K562 (cell line): ENCODE data around the gene TRIM24. TPM values are rescaled to one million over a fixed set of nuclear protein-coding genes. Genes with fewer than 3 reads are reported as not detected.

Source experiments
- ATF1 ChIP-seq, 2 experiments: fragments of 450-650 bp in 1 of 2; IDR thresholded peaks; 2 replicates each; pipeline ENCODE4 v1.6.1; 2016; ENCODE audit warnings: missing compliant biosample characterization in 1 of 2, missing genetic modification characterization in 1 of 2
- DEAF1 ChIP-seq: fragments of 450-650 bp; formaldehyde crosslinking; IDR thresholded peaks from 2 replicates; pipeline ENCODE4 v1.4.0; 2020; ENCODE audit warnings: mild to moderate bottlenecking, moderate library complexity
- DMBX1 ChIP-seq: fragments of 250-450 bp; sonication (Bioruptor Pico); IDR thresholded peaks from 2 replicates; pipeline ENCODE4 v1.8.0; 2022; ENCODE audit warnings: inconsistent platforms, mild to moderate bottlenecking, moderate library complexity, borderline replicate concordance
- E2F3 ChIP-seq: fragments of 250-450 bp; sonication (Bioruptor Pico); IDR thresholded peaks from 2 replicates; pipeline ENCODE4 v1.4.0; 2020; ENCODE audit warnings: mild to moderate bottlenecking
- EGR1 ChIP-seq: fragments of 450-650 bp; conservative IDR thresholded peaks from 2 replicates; pipeline ENCODE4 v1.6.1; 2017; ENCODE audit warnings: mild to moderate bottlenecking
- ESRRA ChIP-seq: fragments of 450-650 bp; IDR thresholded peaks from 2 replicates; pipeline ENCODE4 v1.6.1; 2014; ENCODE audit warnings: low read depth, mild to moderate bottlenecking, moderate library complexity, borderline replicate concordance
- ETV5 ChIP-seq: sonication (generic); formaldehyde crosslinking; IDR thresholded peaks from 2 replicates; pipeline ENCODE4 v1.4.0; 2020; ENCODE audit warnings: low read depth, mild to moderate bottlenecking, missing genetic modification reagents
- FOXM1 ChIP-seq, 2 experiments: fragments of 450-650 bp in 1 of 2; sonication (generic) in 1 of 2; formaldehyde crosslinking in 1 of 2; IDR thresholded peaks; 2 replicates each; pipeline versions ENCODE4 v1.6.1 to v1.9.0; 2017 to 2022; ENCODE audit warnings: low read depth in 2 of 2, mild to moderate bottlenecking in 2 of 2, missing genetic modification reagents in 1 of 2, moderate library complexity in 1 of 2
- GTF3C2 ChIP-seq: IDR thresholded peaks from 3 replicates; pipeline ENCODE4 v1.6.1; 2011; ENCODE audit warnings: borderline replicate concordance, mild to moderate bottlenecking, moderate library complexity; ENCODE audit not compliant: insufficient read length; ENCODE audit errors: extremely low read depth
- HMGN3 ChIP-seq: IDR thresholded peaks from 2 replicates; pipeline ENCODE4 v1.6.1; 2011; ENCODE audit warnings: borderline replicate concordance, low read depth, mild to moderate bottlenecking, mixed read lengths, low read length; ENCODE audit not compliant: insufficient read length; ENCODE audit errors: extremely low read depth
- IRF1 ChIP-seq: sonication (generic); formaldehyde crosslinking; IDR thresholded peaks from 2 replicates; pipeline ENCODE4 v1.8.0; 2022; ENCODE audit warnings: missing genetic modification reagents, mild to moderate bottlenecking, borderline replicate concordance
- PRPF4 ChIP-seq: fragments of 200-400 bp; formaldehyde crosslinking; IDR thresholded peaks from one replicate; pipeline ENCODE4 v1.6.1; 2017; ENCODE audit warnings: low read length, low read depth, mild to moderate bottlenecking; ENCODE audit not compliant: insufficient read depth, poor library complexity, severe bottlenecking
- SMARCE1 ChIP-seq: fragments of 450-650 bp; IDR thresholded peaks from 2 replicates; pipeline ENCODE4 v1.7.1; 2016; ENCODE audit warnings: mild to moderate bottlenecking
- TCF3 ChIP-seq: sonication (generic); formaldehyde crosslinking; IDR thresholded peaks from 2 replicates; pipeline ENCODE4 v1.4.0; 2020; ENCODE audit warnings: mild to moderate bottlenecking, missing genetic modification reagents
- THRA ChIP-seq: fragments of 450-650 bp; IDR thresholded peaks from 2 replicates; pipeline ENCODE4 v1.6.1; 2017; ENCODE audit warnings: mild to moderate bottlenecking, moderate library complexity
- U2AF1 ChIP-seq: fragments of 200-400 bp; formaldehyde crosslinking; optimal IDR thresholded peaks from 2 replicates; pipeline ENCODE3; 2017; ENCODE audit warnings: mild to moderate bottlenecking, low read depth, low read length, moderate library complexity
- ZNF263 ChIP-seq: sonication (generic); formaldehyde crosslinking; IDR thresholded peaks from 2 replicates; pipeline ENCODE4 v1.8.0; 2022; ENCODE audit warnings: mild to moderate bottlenecking, missing genetic modification reagents, borderline replicate concordance
- polyA plus RNA-seq, 8 experiments: library from polyadenylated mRNA; depleted of rRNA in 4 of 8; stranded (reverse) in 5 of 8; unstranded in 3 of 8; fragments of >200 nt; fragmentation: Nextera tagmentation in 2 of 8; fragmentation: Illumina TruSeq in 1 of 8; extraction: Ambion mirVana in 2 of 8; extraction: Trizol in 1 of 8; gene quantifications; 2 replicates each; pipeline versions ENCODE4 v1.2.1 to v1.2.3, GENCODE V29; 2011 to 2014; ENCODE audit warnings: inconsistent platforms in 1 of 8, missing spikeins in 1 of 8
- total RNA-seq, 7 experiments: library from RNA; depleted of rRNA in 6 of 7; stranded (reverse); fragments of >200 nt in 6 of 7; fragmentation: Illumina TruSeq in 2 of 7; extraction: Trizol in 2 of 7; gene quantifications; 2 replicates each; pipeline versions ENCODE4 v1.2.1 to v1.2.3, GENCODE V29; 2011 to 2021; ENCODE audit warnings: low replicate concordance in 1 of 7

The TRIM24 gene
- total and polyA plus RNA-seq, 9 of the 15 experiments (the other 6 are each of a cell fraction or from before 2014, with no cell fraction given) = 13.4 to 74.0 (median 41.7) TPM

- TF ChIP-seq U2AF1 (peak; percentile 81), TCF3 (CRISPR knock-in tag) (peak; percentile 41; the same call in 1 of the 2 replicates), HMGN3 (peak; percentile 96), DMBX1 (peak; percentile 43; the same call in 1 of the 2 replicates), FOXM1 (IDR thresholded peaks at IDR 0.05; ENCODE audit: low read depth) (no peak), FOXM1 (CRISPR knock-in tag; IDR thresholded peaks at IDR 0.05; ENCODE audit: low read depth) (0 out of 2 replicates have a peak, but pooled peaks have one; percentile 26), DEAF1 (CRISPR knock-in tag) (peak; percentile 47; the same call in 1 of the 2 replicates), IRF1 (CRISPR knock-in tag) (no peak; the same call in 1 of the 2 replicates), EGR1 (peak; percentile 83), ATF1 (CRISPR knock-in tag; IDR thresholded peaks at IDR 0.05) (no peak), ATF1 (tag; IDR thresholded peaks at IDR 0.05) (0 out of 2 replicates have a peak, but pooled peaks have one; percentile 2), GTF3C2 (no peak), ESRRA (peak; percentile 41; the same call in 1 of the 2 replicates), PRPF4 (no peak), SMARCE1 (no peak), ETV5 (CRISPR knock-in tag) (peak; percentile 95), E2F3 (CRISPR knock-in tag) (peak; percentile 61; the same call in 1 of the 2 replicates), ZNF263 (CRISPR knock-in tag) (peak; percentile 77), THRA (no peak)
These were observed at the start of gene TRIM24 (continued) for GRCh38 chr7:138460176-138460648.
